GM19099 (cell line): ENCODE measurements around the gene SLCO2A1.

Experiments
- POLR2A ChIP-seq: IDR thresholded peaks from 3 replicates; pipeline ENCODE4 v1.6.1; 2011; ENCODE audit warnings: low read depth; ENCODE audit not compliant: insufficient read length; ENCODE audit errors: extremely low read depth

Gene SLCO2A1

DNA sequence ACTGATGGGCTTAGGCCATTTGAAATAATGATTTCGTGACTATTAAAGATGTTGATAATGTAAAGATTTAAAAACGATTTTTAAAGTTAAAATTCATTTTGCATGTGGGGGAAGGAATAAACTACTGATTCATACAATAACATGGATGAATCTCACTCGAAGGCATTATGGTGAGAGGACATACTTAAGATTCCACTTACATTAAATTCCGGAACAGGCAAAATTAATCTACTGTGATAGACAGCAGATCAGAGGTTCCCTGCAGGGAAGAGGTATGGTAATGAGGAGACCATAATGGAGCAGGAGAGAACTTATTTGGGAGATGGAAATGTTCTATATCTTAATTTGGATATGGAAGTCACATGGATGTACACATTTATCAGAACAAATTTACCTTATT lies 105.7 kb downstream of the SLCO2A1 start:
- TF ChIP-seq POLR2A: no peak

DNA sequence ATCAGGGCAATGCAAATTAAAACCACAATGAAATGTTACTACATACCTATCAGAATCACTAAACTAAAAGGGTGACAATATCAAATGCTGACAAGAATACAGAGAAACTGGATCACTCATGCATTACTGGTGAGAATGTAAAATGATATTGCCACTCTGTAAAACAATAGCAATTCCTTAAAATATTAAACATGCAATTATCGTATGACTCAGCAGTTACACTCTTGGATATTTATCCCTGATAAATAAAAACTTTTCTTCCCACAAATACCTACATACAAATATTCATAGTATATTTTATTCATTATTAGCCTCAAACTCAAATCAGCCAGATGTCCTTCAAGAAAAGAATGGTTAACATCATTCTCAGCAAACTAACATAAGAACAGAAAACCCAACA lies 108.1 kb downstream of the SLCO2A1 start:
- no peak for TF ChIP-seq POLR2A

DNA sequence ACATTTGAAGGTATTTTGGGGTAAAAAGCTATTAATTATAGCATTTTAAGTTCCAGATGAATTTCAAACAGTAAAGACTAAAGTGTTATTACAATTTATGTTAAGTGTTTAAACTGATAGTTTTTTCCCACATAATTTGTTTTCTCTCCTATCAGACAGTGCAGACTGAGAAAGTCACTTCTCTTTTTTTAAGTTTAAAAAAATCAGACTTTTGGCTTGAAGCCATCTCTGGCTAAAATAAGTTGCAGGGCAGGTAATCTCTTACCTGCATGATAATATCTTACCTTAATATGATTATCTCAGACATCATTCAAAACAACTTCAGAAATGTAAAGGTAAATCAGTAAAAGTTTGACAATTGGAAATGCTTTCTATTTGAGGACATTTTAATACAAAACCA lies 112.6 kb downstream of the SLCO2A1 start:
- TF ChIP-seq POLR2A: no peak

DNA sequence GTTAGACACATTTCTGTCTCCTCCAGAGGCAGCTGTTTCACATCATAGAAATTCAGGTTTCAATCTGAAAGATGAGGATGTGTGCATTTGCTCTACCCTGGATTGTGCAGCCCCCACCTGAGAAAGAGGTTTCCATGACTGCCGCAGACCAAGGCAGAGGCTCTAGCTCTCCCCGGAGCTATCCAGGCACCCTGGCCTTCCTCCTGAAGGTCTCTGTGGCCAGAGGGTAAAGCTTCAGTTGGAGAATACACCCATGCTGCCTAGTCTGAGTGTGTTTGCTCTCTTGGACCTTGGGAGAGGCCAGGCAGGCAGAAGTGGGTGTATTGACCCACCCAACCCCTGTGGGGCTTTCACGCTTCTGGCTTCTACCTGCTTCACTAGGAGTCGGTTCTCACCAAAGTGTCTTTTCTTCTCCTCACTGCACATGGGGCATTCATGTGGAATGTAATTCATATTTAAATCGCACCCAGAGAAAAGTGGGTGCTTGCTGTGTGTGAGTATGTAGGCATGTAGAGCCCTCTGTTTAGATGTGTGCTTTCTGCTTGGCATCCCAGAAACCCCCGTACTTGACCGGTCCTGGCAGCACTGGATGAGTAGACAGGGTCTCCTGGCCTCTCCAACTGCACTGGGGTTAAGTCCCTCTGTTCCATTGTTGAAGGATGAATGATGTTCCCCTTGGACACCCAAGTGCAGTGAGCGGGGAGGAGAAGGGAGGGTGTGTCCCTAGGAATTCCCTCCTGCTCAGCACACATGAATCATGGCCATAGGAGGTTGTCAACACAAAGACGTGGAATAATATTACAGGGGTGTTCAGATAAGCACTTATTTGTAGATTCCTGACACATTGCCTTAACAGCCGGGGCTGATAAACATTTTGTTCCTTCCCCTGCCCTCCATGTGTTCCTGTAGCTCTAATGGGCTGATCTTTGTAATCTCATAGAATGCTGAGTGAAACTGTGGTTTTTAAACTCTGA lies 113.8 kb downstream of the SLCO2A1 start:
- no peak for TF ChIP-seq POLR2A

DNA sequence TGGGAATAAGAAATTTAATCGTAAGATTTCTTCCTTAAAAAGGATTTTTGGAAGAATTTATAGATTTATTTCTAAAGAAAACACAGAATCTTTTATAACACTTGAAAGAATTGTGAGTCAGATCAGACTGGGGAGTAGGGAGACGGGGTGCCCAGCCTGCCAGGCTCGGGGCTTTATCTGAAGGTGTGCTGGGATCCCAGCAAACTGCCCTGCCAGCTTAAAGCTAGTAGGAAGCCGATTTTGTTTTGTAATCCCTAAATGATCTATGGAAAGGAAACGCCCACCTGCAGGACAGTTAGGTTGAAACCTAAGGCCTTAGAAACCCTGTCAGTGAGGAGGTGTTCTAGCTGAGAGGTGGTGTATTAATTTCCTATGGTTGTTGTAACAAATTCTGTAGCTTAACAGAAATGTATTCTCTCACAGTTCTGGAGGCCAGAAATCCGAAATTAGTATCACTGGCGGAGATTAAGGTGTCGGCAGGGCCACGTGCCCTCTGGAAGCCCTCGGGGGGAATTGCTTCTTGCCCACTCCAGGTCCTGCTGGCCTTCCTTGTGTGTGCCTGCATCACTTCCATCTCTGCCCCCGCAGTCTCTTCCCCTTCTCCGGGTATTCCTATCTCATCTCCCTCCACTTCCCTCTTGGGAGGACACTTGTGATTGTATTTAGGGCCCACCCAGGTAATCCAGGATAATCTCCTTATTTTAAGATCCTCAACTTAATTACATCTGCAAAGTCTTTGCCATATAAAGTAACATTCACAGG lies 114.7 kb downstream of the SLCO2A1 start:
- no peak for TF ChIP-seq POLR2A

DNA sequence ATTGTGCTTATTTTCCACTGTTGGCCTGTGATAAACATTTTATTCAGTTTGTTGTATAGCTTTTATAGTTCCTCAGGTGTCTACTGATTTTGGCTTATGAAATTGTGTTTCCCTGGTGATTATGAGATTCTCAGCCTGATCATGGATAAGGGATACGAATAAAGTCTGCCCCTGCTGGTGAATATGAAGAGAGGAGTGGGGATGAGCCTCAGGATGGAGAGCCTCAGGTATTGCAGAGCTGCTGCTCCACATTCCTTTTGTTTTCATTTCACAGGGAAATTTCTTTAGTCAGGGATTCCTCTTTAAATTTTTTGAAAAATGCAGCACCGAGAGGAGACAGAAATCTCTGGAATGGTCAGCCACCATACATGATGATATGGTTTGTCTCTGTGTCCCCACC lies 119.3 kb downstream of the SLCO2A1 start:
- no peak for TF ChIP-seq POLR2A

DNA sequence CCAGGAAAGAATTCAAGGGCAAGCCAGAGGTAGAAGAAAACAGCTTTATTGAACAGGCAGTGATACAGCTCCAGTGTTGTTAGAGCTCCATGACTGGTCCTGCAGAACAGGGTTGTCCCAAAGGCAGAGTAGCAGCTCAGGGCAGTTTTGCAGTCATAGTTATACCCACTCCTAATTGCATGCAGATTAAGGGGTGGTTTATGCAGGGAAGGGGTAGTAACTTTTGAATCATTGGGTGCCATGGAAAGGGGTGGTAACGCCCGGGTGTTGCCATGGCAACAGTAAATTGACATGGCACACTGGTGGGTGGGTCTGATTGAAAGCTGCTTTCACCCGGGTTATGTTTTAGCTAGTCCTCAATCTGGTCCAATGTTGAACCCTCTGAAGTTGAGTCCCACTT lies 124.3 kb downstream of the SLCO2A1 start:
- TF ChIP-seq POLR2A: no peak

DNA sequence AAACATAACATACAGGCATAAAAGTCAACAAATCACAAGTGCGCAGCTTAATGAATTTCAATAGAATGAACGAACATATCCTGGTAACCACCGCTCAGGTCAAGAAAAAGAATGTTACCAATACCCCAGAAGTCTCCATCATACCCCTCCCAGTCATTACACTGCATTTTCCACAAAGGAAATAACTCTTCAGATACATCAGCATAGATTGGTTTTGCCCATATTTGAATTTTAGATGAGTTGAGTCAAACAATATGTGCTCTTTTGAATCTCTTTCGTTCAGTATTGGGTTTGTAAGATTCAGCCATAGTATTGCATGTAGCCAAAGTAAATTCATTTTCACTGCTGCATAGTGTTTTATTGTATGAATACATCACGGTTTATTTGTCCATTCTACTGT lies 127.9 kb downstream of the SLCO2A1 start:
- no peak for TF ChIP-seq POLR2A

DNA sequence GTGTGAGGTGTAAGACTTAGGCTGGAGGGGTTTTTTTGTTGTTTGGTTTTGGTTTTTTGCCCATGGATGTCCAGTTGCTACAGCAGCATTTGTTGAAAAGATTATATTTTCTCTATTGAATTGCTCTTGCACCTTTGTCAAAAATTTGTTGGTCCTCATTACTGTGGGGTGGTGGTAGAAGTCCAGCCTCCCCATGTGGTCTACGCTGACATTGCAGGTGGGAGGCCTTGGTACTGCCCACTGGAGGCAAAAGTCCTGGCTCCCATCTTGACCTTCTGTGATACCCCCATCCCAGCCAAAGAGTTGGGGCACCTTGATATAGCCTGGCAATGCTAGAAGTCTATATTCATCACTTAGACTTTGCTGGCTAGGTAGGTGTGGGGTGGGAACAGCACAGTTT lies 128.6 kb downstream of the SLCO2A1 start:
- no peak for TF ChIP-seq POLR2A

DNA sequence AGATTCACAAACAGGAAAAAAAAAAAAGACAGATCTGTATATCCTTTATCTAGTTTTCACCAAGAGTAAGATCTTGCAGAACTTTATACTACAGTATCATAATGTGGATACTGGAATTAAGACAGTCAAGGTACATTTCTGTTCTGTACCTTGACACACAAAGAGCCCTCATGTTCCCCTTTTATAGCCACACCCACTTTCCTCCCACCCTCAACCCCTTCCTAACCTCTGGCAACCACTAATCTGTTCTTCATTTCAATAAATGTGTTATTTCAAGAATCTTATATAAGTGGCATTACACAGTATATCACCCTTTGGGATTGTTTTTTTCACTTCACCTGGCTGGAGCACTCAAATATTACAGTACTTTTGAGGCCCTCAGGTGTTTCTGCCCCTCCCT lies 130.4 kb downstream of the SLCO2A1 start:
- no peak for TF ChIP-seq POLR2A

DNA sequence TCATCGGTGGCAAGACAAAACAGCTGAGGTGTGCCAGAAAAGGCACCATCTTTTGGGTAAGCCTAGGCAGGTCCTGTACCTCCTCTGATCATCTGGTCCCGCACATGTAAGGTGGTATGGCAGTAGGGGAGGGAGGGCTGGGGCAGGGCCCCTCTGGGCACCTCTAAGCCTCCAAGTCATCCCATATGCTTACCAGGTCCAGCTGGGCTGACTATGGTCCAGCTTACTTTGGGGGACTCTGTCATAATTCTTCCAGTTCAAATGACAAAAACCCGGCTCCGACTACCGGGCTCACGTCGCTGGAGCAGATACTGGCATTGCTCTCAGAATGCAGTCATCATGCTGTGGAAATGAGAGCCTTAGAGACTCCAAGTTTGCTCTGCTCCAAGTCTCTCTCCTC lies 132.2 kb downstream of the SLCO2A1 start:
- TF ChIP-seq POLR2A: no peak

DNA sequence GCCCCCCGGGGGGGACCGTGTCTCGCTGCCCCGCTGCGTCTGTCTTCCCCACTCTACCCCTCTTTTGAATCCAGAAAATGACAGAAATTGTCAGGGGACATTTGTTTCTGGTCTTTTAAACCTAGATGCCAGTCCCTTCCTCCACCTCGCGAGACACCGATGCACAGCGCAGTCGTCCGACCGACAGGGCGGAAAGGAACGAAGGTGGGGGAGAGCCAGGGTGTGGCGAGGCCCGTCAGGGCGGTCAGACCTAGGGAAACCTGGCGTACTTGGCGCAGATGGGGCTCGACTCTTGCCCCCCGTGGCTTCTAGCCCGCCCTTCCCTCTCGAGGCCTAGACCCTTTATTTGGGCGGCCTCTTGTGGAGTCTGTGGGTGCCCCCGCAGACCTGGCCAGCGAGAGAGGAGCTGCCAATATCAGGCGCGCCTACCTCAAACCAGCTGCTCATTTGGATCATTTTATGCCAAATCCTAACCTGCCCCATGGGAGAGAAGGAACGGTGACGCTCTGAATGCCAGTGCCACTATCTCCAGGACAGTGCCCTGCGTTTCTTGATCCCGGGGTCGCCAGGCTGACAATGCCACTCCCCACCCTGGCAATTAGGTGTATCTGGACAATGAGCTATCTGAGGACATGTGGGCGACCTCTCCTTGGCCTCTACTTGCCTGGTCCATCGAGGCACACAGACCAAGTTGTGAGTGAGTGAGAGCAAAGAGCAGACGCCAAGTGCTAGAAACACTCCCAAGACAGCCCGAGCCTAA lies 133.5 kb downstream of the SLCO2A1 start:
- no peak for TF ChIP-seq POLR2A

DNA sequence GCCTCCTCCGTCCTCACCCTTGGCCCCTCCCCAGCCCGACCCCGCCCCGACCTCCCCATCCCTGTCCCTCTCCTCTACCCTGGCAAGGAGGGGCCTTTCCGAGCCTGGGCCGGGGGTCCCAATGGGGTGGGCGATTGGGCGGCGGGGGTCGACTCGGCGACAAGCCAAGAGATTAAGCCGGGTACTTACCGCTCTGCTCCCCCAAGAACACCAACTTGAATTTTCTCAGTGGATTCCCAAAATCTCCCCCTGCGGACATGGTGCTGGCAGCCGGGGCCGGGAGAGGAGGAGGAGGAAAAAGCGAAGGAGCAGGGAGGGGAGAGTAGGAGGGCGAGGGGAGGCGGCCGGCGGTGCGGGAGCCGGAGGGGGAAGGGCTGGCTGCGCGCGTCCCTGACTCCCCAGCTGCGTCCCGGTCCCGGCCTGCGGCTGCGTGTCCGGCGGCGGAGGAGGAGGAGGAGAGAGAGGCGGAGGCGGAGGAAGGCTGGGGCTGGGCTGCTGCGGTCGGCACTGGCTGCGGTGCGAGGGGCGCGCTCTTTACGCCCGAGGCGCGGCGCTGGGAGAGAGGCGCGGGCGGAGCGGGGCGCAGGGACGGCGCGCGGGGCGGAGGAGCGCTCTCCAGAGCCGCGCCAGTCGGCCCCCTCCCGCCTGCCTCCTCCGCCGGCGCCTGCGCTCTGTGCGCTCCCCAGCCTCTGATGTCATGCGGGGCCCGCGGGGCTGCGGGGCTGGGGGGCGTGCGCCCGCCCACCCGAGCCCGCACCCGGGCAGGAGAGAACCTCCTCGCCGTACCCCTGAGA lies 134.3 kb downstream of the SLCO2A1 start, which contains the start of gene RAB6B:
RAB6B (minus strand) TSS at position 675 of the 794 bp plus-strand sequence; CDS start at position 259, 416 bp downstream.
- TF ChIP-seq POLR2A: no peak
